GM12878 (cell line): ENCODE measurements around the gene HSPBP1. TPM values are rescaled to one million over a fixed set of nuclear protein-coding genes. Genes with fewer than 3 reads are reported as not detected.

Source experiments
- ATAC-seq: fragments of 200-7000 bp; cut with Tn5 transposase; 3 replicates; pipeline ENCODE4 v1.9.1; 2020; ENCODE audit warnings: mild to moderate bottlenecking, moderate library complexity
- BruUV-seq: library from RNA; stranded (reverse); fragments of 400-500 nt; replicated peaks from 2 replicates; lab custom pipeline; 2021; lab: Mats Ljungman, UMichigan
- CTCF ChIA-PET: fragments of 300-600 bp; sonication (Branson Sonifier 250); formaldehyde crosslinking; extraction: SDS; loops from one replicate; lab custom pipeline; 2021; ENCODE audit warnings: inconsistent platforms; lab: Yijun Ruan, JAX
- POLR2A ChIA-PET: fragments of 350-600 bp; formaldehyde crosslinking; extraction: SDS; loops from one replicate; lab custom pipeline; 2021; ENCODE audit warnings: inconsistent platforms; lab: Charles Lee
- RAD21 ChIA-PET: fragments of 300-600 bp; sonication (Branson Sonifier 250); formaldehyde crosslinking; loops from one replicate; lab custom pipeline; 2023; ENCODE audit warnings: antibody characterized with exemption; ENCODE audit not compliant: unreplicated experiment; lab: Charles Lee
- SMC1A ChIA-PET: fragments of 300-600 bp; sonication (Branson Sonifier 250); formaldehyde crosslinking; loops from one replicate; lab custom pipeline; 2023; ENCODE audit not compliant: unreplicated experiment, uncharacterized antibody; lab: Charles Lee
- DNase-seq: peaks from one replicate; pipeline ENCODE4 v3.0.0-alpha.2; 2011; ENCODE audit warnings: low read depth, low spot score
- FAIRE-seq: peaks from 3 replicates; lab custom pipeline; 2011; peaks lifted over from hg19 to GRCh38; lab: Jason Lieb, UNC
- H2AFZ ChIP-seq: 2 replicates; pipeline ENCODE4 v1.6.0; 2011; ENCODE audit warnings: low read depth, low read length, control low read depth; ENCODE audit not compliant: control insufficient read depth
- H3K27ac ChIP-seq: 2 replicates; pipeline ENCODE4 v1.5.1; 2011; ENCODE audit warnings: control low read depth; ENCODE audit not compliant: control insufficient read depth, insufficient read depth
- H3K27me3 ChIP-seq, 2 experiments: replicated peaks in 1 of 2; 2 replicates each; pipeline versions ENCODE4 v1.6.0 to v1.6.1; 2011; ENCODE audit warnings: low read length in 1 of 2; ENCODE audit not compliant: control insufficient read depth in 2 of 2, insufficient read depth in 2 of 2
- H3K36me3 ChIP-seq, 2 experiments: 2 replicates each; pipeline ENCODE4 v1.5.1; 2011; ENCODE audit warnings: low read length in 1 of 2; ENCODE audit not compliant: control insufficient read depth in 2 of 2, insufficient read depth in 2 of 2
- H3K4me1 ChIP-seq: 2 replicates; pipeline ENCODE4 v1.6.1; 2011; ENCODE audit warnings: mild to moderate bottlenecking, low read length, moderate library complexity, mixed read lengths; ENCODE audit not compliant: control insufficient read depth, insufficient read depth
- H3K4me2 ChIP-seq: 2 replicates; pipeline ENCODE4 v1.6.0; 2011; ENCODE audit warnings: control low read depth; ENCODE audit not compliant: control insufficient read depth, insufficient read depth
- H3K4me3 ChIP-seq: fragments of 200-600 bp; sonication (generic); 2 replicates; pipeline ENCODE4 v1.5.1; 2016
- H3K79me2 ChIP-seq: 2 replicates; pipeline ENCODE4 v1.6.0; 2011; ENCODE audit warnings: low read length; ENCODE audit not compliant: control insufficient read depth, insufficient read depth
- H3K9ac ChIP-seq: 2 replicates; pipeline ENCODE4 v1.8.0; 2011; ENCODE audit warnings: low read length, control low read depth, mixed read lengths; ENCODE audit not compliant: control insufficient read depth, insufficient read depth
- H3K9me3 ChIP-seq: replicated peaks from 3 replicates; pipeline ENCODE4 v1.5.1; 2011; ENCODE audit warnings: mild to moderate bottlenecking, low read length; ENCODE audit not compliant: control insufficient read depth, insufficient read depth
- H4K20me1 ChIP-seq: 2 replicates; pipeline ENCODE4 v1.6.0; 2011; ENCODE audit not compliant: control insufficient read depth, insufficient read depth
- E2F8 ChIP-seq: fragments of 450-650 bp; IDR thresholded peaks from 2 replicates; pipeline ENCODE4 v1.6.1; 2018; ENCODE audit warnings: mild to moderate bottlenecking, low read depth, moderate library complexity; ENCODE audit not compliant: partially characterized antibody
- HSF1 ChIP-seq: fragments of 150-350 bp; IDR thresholded peaks from 2 replicates; pipeline ENCODE4 v1.6.1; 2014; ENCODE audit warnings: mild to moderate bottlenecking, low read depth, low read length
- MXI1 ChIP-seq: fragments of 150-350 bp; IDR thresholded peaks from 2 replicates; pipeline ENCODE4 v1.6.1; 2011; ENCODE audit warnings: low read depth, mild to moderate bottlenecking, inconsistent platforms, low read length, improper control_type of control experiment
- PAX5 ChIP-seq: IDR thresholded peaks from 2 replicates; pipeline ENCODE4 v1.6.1; 2011; ENCODE audit warnings: low read depth, low read length, borderline replicate concordance
- RAD21 ChIP-seq: IDR thresholded peaks from 2 replicates; pipeline ENCODE4 v1.6.1; 2011; ENCODE audit warnings: mild to moderate bottlenecking, low read depth, low read length, moderate library complexity; ENCODE audit not compliant: insufficient read depth
- ZNF622 ChIP-seq: fragments of 450-650 bp; IDR thresholded peaks from 2 replicates; pipeline ENCODE4 v1.6.1; 2017; ENCODE audit warnings: mild to moderate bottlenecking, inconsistent platforms
- WGBS: methylation state at CpG from one replicate; pipeline ENCODE4 v1.1.6; 2016; ENCODE audit warnings: low lambda C conversion rate; ENCODE audit not compliant: insufficient replicate concordance, insufficient coverage; ENCODE audit errors: missing lambda C conversion rate; 5-methylcytosine and 5-hydroxymethylcytosine counted together
- in situ Hi-C: fragments of 300-500 bp; cut with MboI; formaldehyde crosslinking; loops from 9 replicates; pipeline ENCODE4 v1.14.3; 2018; ENCODE audit warnings: mixed read lengths
- intact Hi-C: fragments of 100-400 bp; cut with micrococcal nuclease; formaldehyde crosslinking; loops from one replicate; pipeline ENCODE4 v1.14.2; 2022; ENCODE audit not compliant: unreplicated experiment
- polyA plus RNA-seq, 11 experiments: library from polyadenylated mRNA; depleted of rRNA in 4 of 11; unstranded in 6 of 11; stranded (reverse) in 5 of 11; fragments of >200 nt; fragmentation: Nextera tagmentation in 4 of 11; fragmentation: Illumina TruSeq in 1 of 11; extraction: Ambion mirVana in 4 of 11; extraction: Trizol in 1 of 11; gene quantifications; 1 replicate in 1 of 11; 2 replicates in 10 of 11; pipeline versions ENCODE4 v1.2.1 to v1.2.3, GENCODE V29; 2011 to 2016; ENCODE audit warnings: inconsistent platforms in 2 of 11, missing spikeins in 2 of 11, low read depth in 1 of 11
- total RNA-seq, 4 experiments: library from RNA; depleted of rRNA in 3 of 4; stranded (reverse); fragments of >200 nt in 3 of 4; fragmentation: Illumina TruSeq in 1 of 4; extraction: Trizol in 1 of 4; gene quantifications; 2 replicates each; pipeline versions ENCODE4 v1.2.1 to v1.2.3, GENCODE V29; 2013 to 2021
- TF ChIP-seq, protein P1 (sequence below): fragments of 450-650 bp; IDR thresholded peaks from 2 replicates; pipeline ENCODE4 v1.6.1; 2017; ENCODE audit warnings: mild to moderate bottlenecking, moderate library complexity
- TF ChIP-seq, protein P2 (sequence below): fragments of 450-650 bp; IDR thresholded peaks from 2 replicates; pipeline ENCODE4 v1.6.1; 2017; ENCODE audit warnings: antibody characterized with exemption, mild to moderate bottlenecking, moderate library complexity
- TF ChIP-seq, protein P3 (sequence below): fragments of 450-650 bp; IDR thresholded peaks from 2 replicates; pipeline ENCODE4 v1.6.1; 2016; ENCODE audit warnings: mild to moderate bottlenecking

Gene HSPBP1
- total and polyA plus RNA-seq, 10 of the 15 experiments (the other 5 are each of a cell fraction or from before 2014, with no cell fraction given) = 0.18 to 83.3 (median 23.0) TPM

DNA sequence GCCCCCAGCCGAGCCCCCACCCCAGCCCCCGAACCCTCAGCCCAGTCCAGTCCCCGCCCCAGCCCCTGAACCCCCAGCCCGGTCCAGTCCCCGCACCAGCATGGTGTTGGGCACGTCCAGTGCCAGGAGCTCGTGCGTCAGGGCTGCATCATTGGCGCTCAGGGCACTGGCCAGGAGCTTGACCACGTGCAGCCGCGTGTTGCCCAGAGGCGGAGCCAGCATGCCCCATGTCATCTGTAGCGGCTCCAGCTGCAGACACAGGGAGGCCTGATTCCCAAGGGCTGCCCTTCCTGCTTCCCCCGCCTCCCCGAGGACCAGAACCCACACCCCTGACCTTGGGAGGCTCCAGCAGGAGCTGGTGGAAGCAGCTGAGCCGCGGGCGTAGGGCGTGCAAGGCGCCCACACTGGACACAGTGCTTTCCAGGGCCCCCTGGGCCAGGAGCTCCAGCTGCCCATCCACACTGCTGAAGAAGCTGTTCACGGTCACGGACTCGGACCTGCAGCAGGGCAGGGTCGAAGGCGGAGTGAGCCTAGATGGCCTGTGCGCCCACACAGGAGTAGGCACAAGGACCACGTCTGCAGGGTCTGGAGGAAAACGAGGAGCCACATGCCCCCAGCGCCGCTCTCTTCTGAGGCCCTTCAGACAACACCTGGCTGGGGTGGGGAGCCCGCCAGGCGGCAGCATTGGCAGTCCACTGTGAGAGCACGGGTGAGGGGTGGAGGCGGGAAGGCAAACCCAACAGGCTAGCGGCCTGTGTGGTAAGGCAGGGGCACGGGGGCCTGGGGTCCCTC, 38.6 kb downstream of the HSPBP1 start:
- Histone ChIP-seq H4K20me1 (no peaks in the 10 kb centered on the region), H3K79me2 (no peaks in the 10 kb centered on the region), H3K4me1 (no peaks in the 10 kb centered on the region), H3K9ac (no peak overlapping the region), H3K27me3 (no peaks in the 10 kb centered on the region), H3K4me2 (no peak overlapping the region), H3K4me3 (no peak overlapping the region), H3K27ac (no peak overlapping the region), H3K9me3 (no peaks in the 10 kb centered on the region), H3K36me3 (peaks cover 33 to 69% of the 10 kb centered on the region in 2 experiments; a peak in 3 of 4 replicates), H2AFZ (no peak overlapping the region)
- no peak for DNase-seq
- intact Hi-C loops = no loop called here
- ATAC-seq = no peak
- CTCF ChIA-PET = no interaction called here
- no peak for FAIRE-seq
- no TSS peak for BruUV-seq
- 97% methylated on average over 35 of the region's 37 CpGs for WGBS
- RAD21 ChIA-PET = no interaction called here
- POLR2A ChIA-PET = no interaction called here
- in situ Hi-C loops = no loop called here
- SMC1A ChIA-PET = no interaction called here
- TF ChIP-seq, protein P1, sequence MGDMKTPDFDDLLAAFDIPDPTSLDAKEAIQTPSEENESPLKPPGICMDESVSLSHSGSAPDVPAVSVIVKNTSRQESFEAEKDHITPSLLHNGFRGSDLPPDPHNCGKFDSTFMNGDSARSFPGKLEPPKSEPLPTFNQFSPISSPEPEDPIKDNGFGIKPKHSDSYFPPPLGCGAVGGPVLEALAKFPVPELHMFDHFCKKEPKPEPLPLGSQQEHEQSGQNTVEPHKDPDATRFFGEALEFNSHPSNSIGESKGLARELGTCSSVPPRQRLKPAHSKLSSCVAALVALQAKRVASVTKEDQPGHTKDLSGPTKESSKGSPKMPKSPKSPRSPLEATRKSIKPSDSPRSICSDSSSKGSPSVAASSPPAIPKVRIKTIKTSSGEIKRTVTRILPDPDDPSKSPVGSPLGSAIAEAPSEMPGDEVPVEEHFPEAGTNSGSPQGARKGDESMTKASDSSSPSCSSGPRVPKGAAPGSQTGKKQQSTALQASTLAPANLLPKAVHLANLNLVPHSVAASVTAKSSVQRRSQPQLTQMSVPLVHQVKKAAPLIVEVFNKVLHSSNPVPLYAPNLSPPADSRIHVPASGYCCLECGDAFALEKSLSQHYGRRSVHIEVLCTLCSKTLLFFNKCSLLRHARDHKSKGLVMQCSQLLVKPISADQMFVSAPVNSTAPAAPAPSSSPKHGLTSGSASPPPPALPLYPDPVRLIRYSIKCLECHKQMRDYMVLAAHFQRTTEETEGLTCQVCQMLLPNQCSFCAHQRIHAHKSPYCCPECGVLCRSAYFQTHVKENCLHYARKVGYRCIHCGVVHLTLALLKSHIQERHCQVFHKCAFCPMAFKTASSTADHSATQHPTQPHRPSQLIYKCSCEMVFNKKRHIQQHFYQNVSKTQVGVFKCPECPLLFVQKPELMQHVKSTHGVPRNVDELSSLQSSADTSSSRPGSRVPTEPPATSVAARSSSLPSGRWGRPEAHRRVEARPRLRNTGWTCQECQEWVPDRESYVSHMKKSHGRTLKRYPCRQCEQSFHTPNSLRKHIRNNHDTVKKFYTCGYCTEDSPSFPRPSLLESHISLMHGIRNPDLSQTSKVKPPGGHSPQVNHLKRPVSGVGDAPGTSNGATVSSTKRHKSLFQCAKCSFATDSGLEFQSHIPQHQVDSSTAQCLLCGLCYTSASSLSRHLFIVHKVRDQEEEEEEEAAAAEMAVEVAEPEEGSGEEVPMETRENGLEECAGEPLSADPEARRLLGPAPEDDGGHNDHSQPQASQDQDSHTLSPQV = no peak
- TF ChIP-seq, protein P2, sequence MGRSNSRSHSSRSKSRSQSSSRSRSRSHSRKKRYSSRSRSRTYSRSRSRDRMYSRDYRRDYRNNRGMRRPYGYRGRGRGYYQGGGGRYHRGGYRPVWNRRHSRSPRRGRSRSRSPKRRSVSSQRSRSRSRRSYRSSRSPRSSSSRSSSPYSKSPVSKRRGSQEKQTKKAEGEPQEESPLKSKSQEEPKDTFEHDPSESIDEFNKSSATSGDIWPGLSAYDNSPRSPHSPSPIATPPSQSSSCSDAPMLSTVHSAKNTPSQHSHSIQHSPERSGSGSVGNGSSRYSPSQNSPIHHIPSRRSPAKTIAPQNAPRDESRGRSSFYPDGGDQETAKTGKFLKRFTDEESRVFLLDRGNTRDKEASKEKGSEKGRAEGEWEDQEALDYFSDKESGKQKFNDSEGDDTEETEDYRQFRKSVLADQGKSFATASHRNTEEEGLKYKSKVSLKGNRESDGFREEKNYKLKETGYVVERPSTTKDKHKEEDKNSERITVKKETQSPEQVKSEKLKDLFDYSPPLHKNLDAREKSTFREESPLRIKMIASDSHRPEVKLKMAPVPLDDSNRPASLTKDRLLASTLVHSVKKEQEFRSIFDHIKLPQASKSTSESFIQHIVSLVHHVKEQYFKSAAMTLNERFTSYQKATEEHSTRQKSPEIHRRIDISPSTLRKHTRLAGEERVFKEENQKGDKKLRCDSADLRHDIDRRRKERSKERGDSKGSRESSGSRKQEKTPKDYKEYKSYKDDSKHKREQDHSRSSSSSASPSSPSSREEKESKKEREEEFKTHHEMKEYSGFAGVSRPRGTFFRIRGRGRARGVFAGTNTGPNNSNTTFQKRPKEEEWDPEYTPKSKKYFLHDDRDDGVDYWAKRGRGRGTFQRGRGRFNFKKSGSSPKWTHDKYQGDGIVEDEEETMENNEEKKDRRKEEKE = no peak
- TF ChIP-seq HSF1 (no peak), E2F8 (no peak), MXI1 (no peak), ZNF622 (no peak), PAX5 (no peak), RAD21 (no peak)
- TF ChIP-seq, protein P3, sequence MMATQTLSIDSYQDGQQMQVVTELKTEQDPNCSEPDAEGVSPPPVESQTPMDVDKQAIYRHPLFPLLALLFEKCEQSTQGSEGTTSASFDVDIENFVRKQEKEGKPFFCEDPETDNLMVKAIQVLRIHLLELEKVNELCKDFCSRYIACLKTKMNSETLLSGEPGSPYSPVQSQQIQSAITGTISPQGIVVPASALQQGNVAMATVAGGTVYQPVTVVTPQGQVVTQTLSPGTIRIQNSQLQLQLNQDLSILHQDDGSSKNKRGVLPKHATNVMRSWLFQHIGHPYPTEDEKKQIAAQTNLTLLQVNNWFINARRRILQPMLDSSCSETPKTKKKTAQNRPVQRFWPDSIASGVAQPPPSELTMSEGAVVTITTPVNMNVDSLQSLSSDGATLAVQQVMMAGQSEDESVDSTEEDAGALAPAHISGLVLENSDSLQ = no peak
